WTC11 (cell line): Measurements from ENCODE around the gene ALDOC.

Source experiments
- CREB1 ChIP-seq: sonication (generic); formaldehyde crosslinking; IDR thresholded peaks from 2 replicates; pipeline ENCODE4 v1.8.0; 2023; ENCODE audit warnings: mild to moderate bottlenecking, missing genetic modification reagents
- CTCF ChIP-seq: fragments of 200-600 bp; IDR thresholded peaks from 2 replicates; pipeline ENCODE4 v1.8.0; 2022; ENCODE audit warnings: antibody characterized with exemption
- FOXJ3 ChIP-seq: sonication (generic); formaldehyde crosslinking; IDR thresholded peaks from 2 replicates; pipeline ENCODE4 v1.9.0; 2021; ENCODE audit warnings: missing genetic modification reagents, mild to moderate bottlenecking, borderline replicate concordance
- NR2C2 ChIP-seq: sonication (generic); formaldehyde crosslinking; IDR thresholded peaks from 2 replicates; pipeline ENCODE4 v1.8.0; 2022; ENCODE audit warnings: mild to moderate bottlenecking, missing genetic modification reagents
- SP1 ChIP-seq: sonication (generic); formaldehyde crosslinking; conservative IDR thresholded peaks from 2 replicates; pipeline ENCODE4 v1.8.1; 2022; ENCODE audit warnings: missing genetic modification reagents
- USF2 ChIP-seq: sonication (generic); formaldehyde crosslinking; IDR thresholded peaks from 2 replicates; pipeline ENCODE4 v1.8.1; 2023; ENCODE audit warnings: mild to moderate bottlenecking, missing genetic modification reagents, moderate library complexity

- TF ChIP-seq USF2 (CRISPR knock-in tag) (no peak), NR2C2 (no peak), FOXJ3 (CRISPR knock-in tag) (no peak), CTCF (no peak), CREB1 (CRISPR knock-in tag) (no peak), SP1 (CRISPR knock-in tag) (no peak)
These were observed 45.8 kb downstream of the ALDOC start for GRCh38 chr17:28530926-28531325.
